Measurements from ENCODE around the gene SLC25A27.

Gene SLC25A27

GRCh38 chr6:46688966-46689335 lies 36.2 kb downstream of the SLC25A27 start:
- no peak for TF ChIP-seq CTCF (IDR thresholded peaks at IDR 0.05; ENCODE audit: low read depth, low read length)
- no peak overlapping the region for H3K4me3 ChIP-seq (ENCODE audit: low read depth, low read length)

GRCh38 chr6:46689657-46690056 lies 36.9 kb downstream of the SLC25A27 start:
- no peak for TF ChIP-seq CTCF (IDR thresholded peaks at IDR 0.05; ENCODE audit: low read depth, low read length)
- no peak overlapping the region for H3K4me3 ChIP-seq (ENCODE audit: low read depth, low read length)

GRCh38 chr6:46690141-46690755 lies 37.5 kb downstream of the SLC25A27 start:
- no peak overlapping the region for H3K4me3 ChIP-seq (ENCODE audit: low read depth, low read length)
- TF ChIP-seq CTCF (IDR thresholded peaks at IDR 0.05; ENCODE audit: low read depth, low read length) = no peak

GRCh38 chr6:46690911-46691451 lies 38.2 kb downstream of the SLC25A27 start:
- TF ChIP-seq CTCF (IDR thresholded peaks at IDR 0.05; ENCODE audit: low read depth, low read length) = no peak
- no peak overlapping the region for H3K4me3 ChIP-seq (ENCODE audit: low read depth, low read length)

- no peak overlapping the region for H3K4me3 ChIP-seq (ENCODE audit: low read depth, low read length)
- no peak for TF ChIP-seq CTCF (IDR thresholded peaks at IDR 0.05; ENCODE audit: low read depth, low read length)
Observed at GRCh38 chr6:46699970-46700369, 47.2 kb downstream of the SLC25A27 start.

- TF ChIP-seq CTCF (IDR thresholded peaks at IDR 0.05; ENCODE audit: low read depth, low read length) = no peak
- no peak overlapping the region for H3K4me3 ChIP-seq (ENCODE audit: low read depth, low read length)
Observed at GRCh38 chr6:46704562-46704961, 51.8 kb downstream of the SLC25A27 start.

GRCh38 chr6:46706464-46706863 lies 53.7 kb downstream of the SLC25A27 start:
- TF ChIP-seq CTCF (IDR thresholded peaks at IDR 0.05; ENCODE audit: low read depth, low read length) = no peak
- H3K4me3 ChIP-seq (ENCODE audit: low read depth, low read length) = no peak overlapping the region
